ENCODE measurements around the gene C8G.

The C8G gene

DNA sequence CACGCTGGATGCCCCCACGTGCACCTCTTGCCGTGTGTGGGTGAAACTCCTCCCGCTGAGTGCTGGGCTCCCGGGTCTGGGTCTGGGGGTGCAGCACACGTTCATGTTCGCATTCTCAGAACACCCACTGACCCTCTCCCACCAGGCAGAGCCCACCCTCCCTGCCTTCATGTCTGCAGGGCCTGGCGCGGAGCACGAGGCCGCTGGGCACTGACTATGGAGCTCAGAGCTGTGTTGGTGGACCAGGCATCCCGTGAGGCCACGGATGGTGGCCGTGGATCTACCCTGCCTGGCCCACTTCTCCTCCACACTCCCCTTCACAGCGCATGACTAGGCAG lies 15.9 kb downstream of the C8G start:
- ATAC-seq (ENCODE audit: insufficient read depth, low read depth) (no peak), DNase-seq (no peak)
- H3K9me3 ChIP-seq (ENCODE audit: insufficient read depth, low read length, severe bottlenecking), result no peaks in the 10 kb centered on the region
- H3K9ac ChIP-seq (ENCODE audit: low read depth, low read length), result no peak overlapping the region
- H2AFZ ChIP-seq (ENCODE audit: low read depth, low read length), result no peak overlapping the region
- H3K79me2 ChIP-seq (ENCODE audit: insufficient read depth, low read length), result no peaks in the 10 kb centered on the region
- H3K4me1 ChIP-seq (ENCODE audit: insufficient read depth, low read length), result peaks cover 5% of the 10 kb centered on the region
- no peaks in the 10 kb centered on the region for H4K20me1 ChIP-seq (ENCODE audit: insufficient read depth, low read length)
- H3K27ac ChIP-seq (ENCODE audit: low read length), result no peak overlapping the region
- no peak overlapping the region for H3K4me2 ChIP-seq (ENCODE audit: insufficient read depth, low read length)
- TF ChIP-seq, protein P1, sequence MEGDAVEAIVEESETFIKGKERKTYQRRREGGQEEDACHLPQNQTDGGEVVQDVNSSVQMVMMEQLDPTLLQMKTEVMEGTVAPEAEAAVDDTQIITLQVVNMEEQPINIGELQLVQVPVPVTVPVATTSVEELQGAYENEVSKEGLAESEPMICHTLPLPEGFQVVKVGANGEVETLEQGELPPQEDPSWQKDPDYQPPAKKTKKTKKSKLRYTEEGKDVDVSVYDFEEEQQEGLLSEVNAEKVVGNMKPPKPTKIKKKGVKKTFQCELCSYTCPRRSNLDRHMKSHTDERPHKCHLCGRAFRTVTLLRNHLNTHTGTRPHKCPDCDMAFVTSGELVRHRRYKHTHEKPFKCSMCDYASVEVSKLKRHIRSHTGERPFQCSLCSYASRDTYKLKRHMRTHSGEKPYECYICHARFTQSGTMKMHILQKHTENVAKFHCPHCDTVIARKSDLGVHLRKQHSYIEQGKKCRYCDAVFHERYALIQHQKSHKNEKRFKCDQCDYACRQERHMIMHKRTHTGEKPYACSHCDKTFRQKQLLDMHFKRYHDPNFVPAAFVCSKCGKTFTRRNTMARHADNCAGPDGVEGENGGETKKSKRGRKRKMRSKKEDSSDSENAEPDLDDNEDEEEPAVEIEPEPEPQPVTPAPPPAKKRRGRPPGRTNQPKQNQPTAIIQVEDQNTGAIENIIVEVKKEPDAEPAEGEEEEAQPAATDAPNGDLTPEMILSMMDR (IDR thresholded peaks at IDR 0.05; ENCODE audit: borderline replicate concordance, extremely low read depth, low read length, poor library complexity, severe bottlenecking), result no peak
- TF ChIP-seq EZH2 (IDR thresholded peaks at IDR 0.05; ENCODE audit: borderline replicate concordance, low read depth, low read length, severe bottlenecking), result no peak
- peaks cover 4% of the 10 kb centered on the region for H3K27me3 ChIP-seq (ENCODE audit: insufficient read depth, low read length, poor library complexity)
- H3K4me3 ChIP-seq (ENCODE audit: low read depth in 1 of 2, low read length in 2 of 2), result no peak overlapping the region
- H3K36me3 ChIP-seq (ENCODE audit: insufficient read depth, low read length), result no peaks in the 10 kb centered on the region

DNA sequence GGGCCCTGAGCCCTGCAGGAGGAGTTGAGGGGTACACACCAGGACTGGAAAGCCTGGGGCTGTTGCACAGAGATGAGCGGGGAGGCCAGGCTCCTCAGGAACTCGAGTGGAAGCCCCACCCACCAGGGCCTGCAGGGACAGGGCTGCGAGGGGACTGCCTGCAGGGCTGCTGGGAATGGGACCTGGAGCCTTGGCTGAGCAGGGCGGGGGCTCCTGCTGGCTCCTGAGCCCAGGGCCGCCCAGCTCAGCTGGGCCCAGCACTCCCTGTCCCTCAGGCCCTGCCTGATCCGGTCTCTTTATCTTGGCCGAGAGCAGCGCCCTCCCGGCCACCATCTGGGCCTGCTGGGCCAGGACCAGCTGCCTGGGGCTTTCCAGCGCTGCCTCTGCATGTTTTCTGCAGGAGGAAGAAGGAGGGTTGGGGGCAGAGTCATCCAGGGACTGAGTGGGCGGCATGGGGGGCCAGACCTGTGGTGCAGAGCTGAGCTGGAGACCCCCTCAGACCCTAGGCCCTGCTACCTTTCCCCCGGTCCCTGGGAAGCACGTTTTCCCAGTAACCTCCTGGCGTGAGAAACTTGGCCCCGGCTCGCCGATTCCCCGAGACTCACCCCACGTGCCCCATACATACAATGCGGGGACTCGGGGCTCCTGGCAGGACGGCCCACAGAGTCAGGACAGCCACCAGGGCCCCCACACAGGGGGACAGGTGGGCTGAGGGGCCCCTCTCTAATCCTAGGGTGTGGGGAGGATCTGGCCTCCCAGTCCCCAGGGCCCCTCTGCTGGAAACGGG lies 16.4 kb downstream of the C8G start:
- Histone ChIP-seq H3K79me2 (ENCODE audit: insufficient read depth, low read length) (no peaks in the 10 kb centered on the region), H4K20me1 (ENCODE audit: insufficient read depth, low read length) (no peaks in the 10 kb centered on the region), H3K4me1 (ENCODE audit: insufficient read depth, low read length) (peaks cover 9% of the 10 kb centered on the region), H3K36me3 (ENCODE audit: insufficient read depth, low read length) (no peaks in the 10 kb centered on the region), H3K27me3 (ENCODE audit: insufficient read depth, low read length, poor library complexity) (peaks cover 8% of the 10 kb centered on the region), H2AFZ (ENCODE audit: low read depth, low read length) (no peak overlapping the region), H3K9ac (ENCODE audit: low read depth, low read length) (no peak overlapping the region), H3K9me3 (ENCODE audit: insufficient read depth, low read length, severe bottlenecking) (no peaks in the 10 kb centered on the region), H3K27ac (ENCODE audit: low read length) (no peak overlapping the region), H3K4me3 (ENCODE audit: low read depth in 1 of 2, low read length in 2 of 2) (no peak overlapping the region), H3K4me2 (ENCODE audit: insufficient read depth, low read length) (no peak overlapping the region)
- no peak for TF ChIP-seq EZH2 (IDR thresholded peaks at IDR 0.05; ENCODE audit: borderline replicate concordance, low read depth, low read length, severe bottlenecking)
- TF ChIP-seq, protein P1 (IDR thresholded peaks at IDR 0.05; ENCODE audit: borderline replicate concordance, extremely low read depth, low read length, poor library complexity, severe bottlenecking), result no peak
- ATAC-seq (ENCODE audit: insufficient read depth, low read depth) (no peak), DNase-seq (no peak)

DNA sequence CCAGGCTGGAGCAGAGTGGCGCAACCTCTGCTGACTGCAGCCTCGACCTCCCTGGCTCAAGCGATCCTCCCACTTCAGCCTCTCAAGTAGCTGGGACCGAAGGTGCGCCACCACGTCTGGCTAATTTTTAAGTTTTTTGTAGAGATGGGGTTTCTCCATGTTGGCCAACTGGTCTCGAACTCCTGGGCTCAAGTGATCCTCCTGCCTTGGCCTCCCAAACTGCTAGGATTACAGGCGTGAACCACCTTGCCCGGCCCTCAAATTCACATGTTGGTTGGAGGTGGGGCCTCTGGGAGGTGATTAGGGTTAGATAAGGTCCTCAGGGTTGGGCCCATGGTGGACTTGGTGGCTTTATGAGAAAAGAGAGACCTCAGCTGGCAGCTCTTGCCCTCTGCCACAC lies 17.1 kb downstream of the C8G start:
- Histone ChIP-seq H3K4me1 (ENCODE audit: insufficient read depth, low read length) (peaks cover 9% of the 10 kb centered on the region), H3K27me3 (ENCODE audit: insufficient read depth, low read length, poor library complexity) (peaks cover 8% of the 10 kb centered on the region), H3K9me3 (ENCODE audit: insufficient read depth, low read length, severe bottlenecking) (no peaks in the 10 kb centered on the region), H3K4me2 (ENCODE audit: insufficient read depth, low read length) (no peak overlapping the region), H2AFZ (ENCODE audit: low read depth, low read length) (no peak overlapping the region), H3K36me3 (ENCODE audit: insufficient read depth, low read length) (no peaks in the 10 kb centered on the region), H3K27ac (ENCODE audit: low read length) (no peak overlapping the region), H4K20me1 (ENCODE audit: insufficient read depth, low read length) (no peaks in the 10 kb centered on the region), H3K9ac (ENCODE audit: low read depth, low read length) (no peak overlapping the region), H3K4me3 (ENCODE audit: low read depth in 1 of 2, low read length in 2 of 2) (no peak overlapping the region), H3K79me2 (ENCODE audit: insufficient read depth, low read length) (no peaks in the 10 kb centered on the region)
- TF ChIP-seq EZH2 (IDR thresholded peaks at IDR 0.05; ENCODE audit: borderline replicate concordance, low read depth, low read length, severe bottlenecking), result no peak
- TF ChIP-seq, protein P1 (IDR thresholded peaks at IDR 0.05; ENCODE audit: borderline replicate concordance, extremely low read depth, low read length, poor library complexity, severe bottlenecking), result no peak
- no peak for DNase-seq
- no peak for ATAC-seq (ENCODE audit: insufficient read depth, low read depth)
